Stimulated activated CD4-positive, alpha-beta T cell treated with anti-CD3 and anti-CD28 coated beads, TNF-alpha, amount 100 ng/mL, for 1 hour (primary cell): ENCODE data around the gene GAL3ST1.

Experiments used
- DNase-seq, 3 donors: peaks; one replicate each; pipeline ENCODE4 v3.0.0-alpha.2; 2020; ENCODE audit warnings: low read depth in 3 of 3, low spot score in 1 of 3

The GAL3ST1 gene

DNA sequence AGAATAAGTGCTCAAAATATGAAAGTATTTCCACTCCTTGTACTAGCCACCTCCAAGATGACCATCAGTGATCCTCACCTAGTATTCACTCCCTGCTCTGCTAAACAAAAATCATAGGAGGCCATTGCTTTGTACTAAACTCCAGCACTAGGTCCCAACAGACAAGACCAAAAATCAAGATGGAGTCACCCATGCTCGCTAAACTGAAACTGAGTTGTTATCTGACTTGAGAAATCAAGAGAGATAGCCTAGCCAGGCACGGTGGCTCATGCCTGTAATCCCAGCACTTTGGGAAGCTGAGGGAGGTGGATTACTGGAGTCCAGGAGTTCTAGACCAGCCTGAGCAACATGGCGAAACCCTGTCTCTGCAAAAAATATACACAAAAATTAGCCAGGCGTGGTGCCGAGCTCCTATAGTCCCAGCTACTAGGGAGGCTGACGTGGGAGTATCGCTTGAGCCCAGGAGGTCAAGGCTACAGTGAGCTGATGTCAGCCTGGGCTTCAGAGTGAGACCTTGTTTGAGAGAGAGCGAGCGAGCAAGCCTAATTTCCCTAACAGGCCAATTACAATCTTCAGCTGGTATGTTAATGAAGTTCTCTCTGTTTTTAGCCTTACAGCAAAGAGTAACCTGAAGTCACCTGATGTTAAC is 37.3 kb downstream of the GAL3ST1 start:
- DNase-seq, result no peak

GRCh38 chr22:30535182-30535581 is 39.3 kb downstream of the GAL3ST1 start:
- no peak for DNase-seq

- no peak for DNase-seq
Observed at GRCh38 chr22:30531651-30532608, 42.5 kb downstream of the GAL3ST1 start.

DNA sequence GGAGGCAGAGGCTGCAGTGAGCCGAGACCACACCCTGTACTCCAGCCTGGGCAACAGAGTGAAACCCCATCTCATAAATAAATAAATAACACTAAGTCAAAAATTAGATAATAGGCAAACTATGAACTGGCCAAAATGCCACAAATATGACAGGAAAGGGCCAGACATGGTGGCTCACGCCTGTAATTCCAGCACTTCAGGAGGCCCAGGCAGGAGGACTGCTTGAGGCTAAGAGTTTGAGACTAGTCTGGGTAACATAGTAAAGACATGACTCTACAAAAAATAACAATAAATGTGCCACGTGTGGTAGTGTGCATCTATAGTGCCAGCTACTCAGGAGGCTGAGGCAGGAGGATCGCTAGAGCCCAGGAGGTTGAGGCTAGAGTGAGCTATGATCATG is 47.8 kb downstream of the GAL3ST1 start:
- no peak for DNase-seq

GRCh38 chr22:30523646-30524489 is 50.6 kb downstream of the GAL3ST1 start:
- DNase-seq, result no peak

DNA sequence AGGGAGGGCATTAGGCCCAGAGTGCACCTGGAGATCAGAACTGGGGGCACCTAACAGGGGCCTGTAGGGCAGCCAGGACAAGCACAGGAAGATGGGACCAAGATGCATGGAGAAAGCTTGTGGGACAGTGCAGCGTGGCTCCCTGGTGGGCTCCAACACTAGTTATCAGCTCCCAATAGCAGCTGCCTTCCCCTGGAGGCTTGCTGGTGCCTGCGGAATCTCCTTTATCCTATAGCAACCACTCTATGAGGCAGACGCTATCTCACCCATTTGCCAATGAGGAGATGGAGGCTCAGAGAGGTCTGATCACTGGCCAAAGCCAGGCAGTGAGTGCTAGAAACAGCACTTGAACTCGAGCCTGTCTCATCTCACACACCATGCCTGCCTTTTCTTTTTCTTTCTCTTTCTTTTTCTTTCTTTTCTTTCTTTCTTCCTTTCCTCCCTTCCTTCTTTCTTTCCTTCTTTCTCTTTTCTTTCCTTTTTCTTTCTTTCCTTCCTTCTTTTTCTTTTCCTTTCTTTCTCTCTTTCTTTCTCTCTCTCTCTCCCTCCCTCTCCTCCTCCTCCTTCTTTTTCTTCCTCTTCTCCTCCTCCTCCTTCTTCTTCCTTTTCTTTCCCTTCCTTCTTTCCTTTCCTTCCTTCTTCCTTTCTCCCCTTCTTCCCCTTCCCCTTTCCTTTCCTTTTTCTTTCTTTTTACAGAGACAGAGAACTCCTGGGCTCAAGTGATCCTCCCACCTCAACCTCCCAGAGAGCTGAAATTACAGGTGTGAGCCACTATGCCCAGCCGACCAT is 52.9 kb downstream of the GAL3ST1 start:
- DNase-seq, result no peak

GRCh38 chr22:30519842-30520425 is 54.5 kb downstream of the GAL3ST1 start:
- DNase-seq, result no peak

- no peak for DNase-seq
Observed at GRCh38 chr22:30516731-30517130, 57.7 kb downstream of the GAL3ST1 start.

GRCh38 chr22:30516273-30516672 is 58.2 kb downstream of the GAL3ST1 start:
- DNase-seq, result no peak

DNA sequence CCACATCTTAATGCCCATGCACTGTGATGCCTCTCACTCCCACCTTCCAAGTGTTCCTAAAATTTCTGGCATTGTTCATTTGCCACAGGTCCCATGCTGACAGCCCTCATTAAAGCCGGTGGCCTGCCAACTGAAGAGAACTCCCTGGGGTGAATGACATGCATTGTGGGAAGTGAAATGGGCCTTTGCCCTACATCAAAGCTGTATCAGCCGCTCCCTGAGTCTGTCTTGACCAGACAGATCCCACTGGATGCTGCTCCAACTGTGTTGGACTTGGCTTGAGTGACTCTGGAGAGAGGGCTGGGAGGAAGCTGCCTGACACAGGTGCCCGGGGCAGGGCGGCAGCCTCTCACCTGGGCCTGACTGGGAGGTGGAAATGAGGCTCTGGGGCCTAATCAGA is 60.2 kb downstream of the GAL3ST1 start:
- no peak for DNase-seq

DNA sequence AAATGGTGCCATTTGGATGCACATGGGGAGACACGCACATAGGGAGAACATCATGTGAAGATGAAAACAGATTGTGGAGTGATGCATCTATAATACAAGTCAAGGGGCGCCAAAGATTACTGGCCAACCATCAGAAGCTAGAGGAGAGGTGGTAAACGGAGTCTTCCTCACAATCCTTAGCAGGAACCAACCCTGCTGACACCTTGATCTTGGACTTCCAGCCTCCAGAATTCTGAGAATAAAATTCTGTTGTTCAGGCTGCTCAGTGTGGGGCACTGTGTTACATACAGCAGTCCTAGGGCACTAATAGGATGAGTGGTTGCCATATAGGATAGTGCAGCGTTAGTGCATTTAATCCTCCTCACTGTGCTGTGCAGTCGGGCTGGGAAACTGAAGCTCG is 61.0 kb downstream of the GAL3ST1 start:
- DNase-seq, result no peak

DNA sequence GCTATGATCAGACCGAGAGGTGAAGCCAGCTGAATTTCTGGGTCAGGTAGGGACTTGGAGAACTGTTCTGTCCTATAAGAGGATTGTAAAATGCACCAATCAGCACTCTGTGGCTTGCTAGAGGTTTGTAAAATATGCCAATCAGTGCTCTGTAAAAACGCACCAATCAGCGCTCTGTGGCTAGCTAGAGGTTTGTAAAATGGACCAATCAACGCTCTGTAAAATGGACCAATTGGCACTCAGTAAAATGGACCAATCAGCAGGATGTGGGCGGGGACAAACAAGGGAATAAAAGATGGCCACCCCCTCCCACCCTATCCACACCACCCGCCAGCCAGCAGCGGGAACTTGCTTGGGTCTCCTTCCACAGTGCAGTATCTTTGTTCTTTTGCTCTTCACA is 62.6 kb downstream of the GAL3ST1 start:
- no peak for DNase-seq

DNA sequence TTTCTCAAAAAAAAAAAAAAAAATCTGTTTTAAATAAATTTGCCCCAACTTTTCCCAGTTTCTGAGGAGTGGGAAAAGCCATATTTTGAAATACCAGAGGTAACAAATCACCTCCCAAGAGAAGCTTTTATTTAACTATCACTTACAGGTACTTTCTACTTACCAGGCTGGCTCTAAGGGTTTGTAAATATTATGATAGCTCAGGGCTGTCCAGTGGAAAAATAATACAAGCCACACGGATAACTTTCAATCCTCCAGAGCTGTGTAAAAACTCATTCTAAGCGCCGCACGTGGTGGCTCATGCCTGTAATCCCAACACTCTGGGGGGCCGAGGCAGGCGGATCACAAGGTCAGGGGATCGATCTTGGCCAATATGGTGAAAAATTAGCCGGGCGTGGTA is 63.4 kb downstream of the GAL3ST1 start:
- DNase-seq, result no peak

DNA sequence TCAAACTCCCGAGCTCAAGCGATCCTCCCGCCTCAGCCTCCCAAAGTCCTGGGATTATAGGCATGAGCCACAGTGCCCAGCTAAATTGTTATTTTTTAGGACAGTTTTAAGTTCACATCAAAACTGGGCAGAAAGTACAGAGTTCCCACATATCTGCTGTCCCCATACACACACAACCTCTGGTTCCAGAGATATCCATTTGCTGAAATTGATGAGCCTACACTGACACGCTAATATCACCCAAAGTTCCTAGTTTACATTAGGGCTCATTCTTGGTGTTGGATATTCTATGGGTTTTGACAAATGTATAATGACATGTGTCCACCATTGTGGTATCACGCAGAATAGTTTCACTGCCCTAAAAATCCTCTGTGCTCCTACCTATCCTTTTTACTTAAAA is 66.2 kb downstream of the GAL3ST1 start:
- no peak for DNase-seq

GRCh38 chr22:30507670-30508069 is 66.8 kb downstream of the GAL3ST1 start:
- no peak for DNase-seq

DNA sequence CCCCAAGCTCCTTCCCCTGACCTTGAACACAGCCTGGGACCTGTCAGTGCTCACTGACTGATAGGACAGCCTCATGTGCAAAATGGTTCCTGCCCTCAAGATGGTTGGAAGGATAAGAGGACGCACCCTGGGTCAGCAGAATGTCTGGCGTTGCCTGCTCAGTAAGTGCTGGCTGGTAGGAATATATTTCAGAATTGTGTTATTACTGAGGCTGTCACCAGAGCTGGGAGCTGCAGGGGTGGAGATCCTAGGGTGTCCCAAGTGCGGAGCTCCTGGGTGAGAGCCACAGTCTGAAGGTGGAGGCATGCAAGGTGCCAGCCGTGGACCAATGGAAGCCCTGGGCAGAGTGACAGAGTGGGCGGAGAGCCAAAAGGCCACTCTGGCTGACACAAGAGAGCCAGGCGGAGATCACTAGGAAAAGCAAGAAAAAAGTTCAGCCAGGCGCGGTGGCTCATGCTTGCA is 67.9 kb downstream of the GAL3ST1 start:
- DNase-seq, result no peak
